ENCODE results near the gene KRTAP5-8. TPM values are rescaled to one million over a fixed set of nuclear protein-coding genes. Genes with fewer than 3 reads are reported as not detected.
"Not testable (repeated sequence)": the region's sequence is repeated elsewhere in the genome, so short reads cannot be mapped to it uniquely, and the experiment has no call there.

Gene KRTAP5-8, protein sequence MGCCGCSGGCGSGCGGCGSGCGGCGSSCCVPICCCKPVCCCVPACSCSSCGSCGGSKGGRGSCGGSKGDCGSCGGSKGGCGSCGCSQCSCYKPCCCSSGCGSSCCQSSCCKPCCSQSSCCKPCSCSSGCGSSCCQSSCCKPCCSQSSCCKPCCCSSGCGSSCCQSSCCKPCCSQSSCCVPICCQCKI
- 0.20 TPM for polyA plus RNA-seq (2013)

DNA sequence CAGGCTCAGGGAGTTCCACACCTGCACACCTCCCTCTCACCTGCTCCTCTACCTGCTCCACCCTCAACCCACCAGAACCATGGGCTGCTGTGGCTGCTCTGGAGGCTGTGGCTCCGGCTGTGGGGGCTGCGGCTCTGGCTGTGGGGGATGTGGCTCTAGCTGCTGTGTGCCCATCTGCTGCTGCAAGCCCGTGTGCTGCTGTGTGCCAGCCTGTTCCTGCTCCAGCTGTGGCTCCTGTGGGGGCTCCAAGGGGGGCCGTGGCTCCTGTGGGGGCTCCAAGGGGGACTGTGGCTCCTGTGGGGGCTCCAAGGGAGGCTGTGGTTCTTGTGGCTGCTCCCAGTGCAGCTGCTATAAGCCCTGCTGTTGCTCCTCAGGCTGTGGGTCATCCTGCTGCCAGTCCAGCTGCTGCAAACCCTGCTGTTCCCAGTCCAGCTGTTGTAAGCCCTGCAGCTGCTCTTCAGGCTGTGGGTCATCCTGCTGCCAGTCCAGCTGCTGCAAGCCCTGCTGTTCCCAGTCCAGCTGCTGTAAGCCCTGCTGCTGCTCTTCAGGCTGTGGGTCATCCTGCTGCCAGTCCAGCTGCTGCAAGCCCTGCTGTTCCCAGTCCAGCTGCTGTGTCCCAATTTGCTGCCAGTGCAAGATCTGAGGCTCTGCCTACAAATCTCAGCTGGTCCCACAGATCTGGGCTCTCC, at the start of gene KRTAP5-8:
TSS of gene KRTAP5-8 (plus strand) at position 49 of the 689 bp plus-strand sequence. CDS start at position 80, 31 bp downstream.
- H3K4me3 ChIP-seq (ENCODE audit: control insufficient read depth in 1 of 7, extremely low read depth in 1 of 7, insufficient read depth in 4 of 7, low read depth in 2 of 7, low read length in 6 of 7); H3K27me3 ChIP-seq (replicated peaks in 2 of 5; ENCODE audit: control insufficient read depth in 4 of 5, insufficient read depth in 5 of 5, low read length in 4 of 5); CTCF ChIA-PET; H3K36me3 ChIP-seq (ENCODE audit: control insufficient read depth in 4 of 4, insufficient read depth in 4 of 4, low read length in 3 of 4); H3K27ac ChIP-seq (ENCODE audit: insufficient read depth in 1 of 2, low read depth in 1 of 2, low read length in 2 of 2, poor library complexity in 1 of 2, severe bottlenecking in 2 of 2); POLR2A ChIA-PET; H3K9me3 ChIP-seq (ENCODE audit: control extremely low read depth in 1 of 5, control insufficient read depth in 4 of 5, insufficient read depth in 2 of 5, low read depth in 1 of 5, low read length in 4 of 5); DNase-seq: not testable (repeated sequence)
- peaks cover 0 to 16% (median 8%) of the 10 kb centered on the region in 4 experiments for H3K4me1 ChIP-seq (ENCODE audit: control extremely low read depth in 1 of 4, control insufficient read depth in 4 of 4, insufficient read depth in 4 of 4, low read length in 3 of 4)
- 52% methylated on average over 4 of the region's 4 CpGs for WGBS (ENCODE audit: insufficient coverage)

DNA sequence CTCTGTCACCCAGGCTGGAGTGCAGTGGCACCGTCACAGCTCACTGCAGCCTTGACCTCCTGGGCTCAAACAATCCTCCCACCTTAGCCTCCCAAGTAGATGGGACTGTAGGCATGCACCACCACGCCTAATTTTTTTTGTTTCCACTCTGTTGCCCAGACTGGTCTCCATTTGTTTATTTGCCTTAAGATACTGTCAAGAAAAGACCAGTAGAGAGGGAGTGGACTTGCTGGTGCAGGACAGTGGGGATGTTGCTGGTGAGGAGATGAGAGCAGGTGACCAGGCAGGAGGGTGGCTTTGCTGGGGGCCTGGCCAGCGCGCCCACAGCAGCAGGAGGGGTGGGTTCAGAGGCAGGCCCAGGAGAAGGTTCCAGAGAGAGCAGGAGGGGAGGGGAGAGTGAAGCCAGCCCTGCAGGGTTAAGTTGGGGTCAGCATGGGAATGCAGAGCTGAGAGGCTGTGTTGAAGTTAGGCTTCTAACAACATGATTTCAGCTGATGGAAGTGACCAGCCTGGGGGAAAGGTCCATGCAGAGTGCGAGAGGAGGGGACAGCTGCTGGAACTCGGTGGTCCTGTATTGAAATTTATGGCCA, 49.0 kb upstream of the KRTAP5-8 start:
- peaks cover 9 to 82% (median 62%) of the 10 kb centered on the region in 4 experiments for H3K36me3 ChIP-seq (ENCODE audit: control insufficient read depth in 4 of 4, insufficient read depth in 4 of 4, low read length in 3 of 4)
- CTCF ChIA-PET, result no interaction called here
- no peaks in the 10 kb centered on the region for H3K27me3 ChIP-seq (replicated peaks in 2 of 5; ENCODE audit: control insufficient read depth in 4 of 5, insufficient read depth in 5 of 5, low read length in 4 of 5)
- no peaks in the 10 kb centered on the region for H3K4me1 ChIP-seq (ENCODE audit: control extremely low read depth in 1 of 4, control insufficient read depth in 4 of 4, insufficient read depth in 4 of 4, low read length in 3 of 4)
- 100% methylated on average over 6 of the region's 6 CpGs for WGBS (ENCODE audit: insufficient coverage)
- no peaks in the 10 kb centered on the region for H3K9me3 ChIP-seq (ENCODE audit: control extremely low read depth in 1 of 5, control insufficient read depth in 4 of 5, insufficient read depth in 2 of 5, low read depth in 1 of 5, low read length in 4 of 5)
- POLR2A ChIA-PET, result no interaction called here
- no peak overlapping the region for H3K4me3 ChIP-seq (ENCODE audit: control insufficient read depth in 1 of 7, extremely low read depth in 1 of 7, insufficient read depth in 4 of 7, low read depth in 2 of 7, low read length in 6 of 7)
- DNase-seq, result no peak
- no peak overlapping the region for H3K27ac ChIP-seq (ENCODE audit: insufficient read depth in 1 of 2, low read depth in 1 of 2, low read length in 2 of 2, poor library complexity in 1 of 2, severe bottlenecking in 2 of 2)

DNA sequence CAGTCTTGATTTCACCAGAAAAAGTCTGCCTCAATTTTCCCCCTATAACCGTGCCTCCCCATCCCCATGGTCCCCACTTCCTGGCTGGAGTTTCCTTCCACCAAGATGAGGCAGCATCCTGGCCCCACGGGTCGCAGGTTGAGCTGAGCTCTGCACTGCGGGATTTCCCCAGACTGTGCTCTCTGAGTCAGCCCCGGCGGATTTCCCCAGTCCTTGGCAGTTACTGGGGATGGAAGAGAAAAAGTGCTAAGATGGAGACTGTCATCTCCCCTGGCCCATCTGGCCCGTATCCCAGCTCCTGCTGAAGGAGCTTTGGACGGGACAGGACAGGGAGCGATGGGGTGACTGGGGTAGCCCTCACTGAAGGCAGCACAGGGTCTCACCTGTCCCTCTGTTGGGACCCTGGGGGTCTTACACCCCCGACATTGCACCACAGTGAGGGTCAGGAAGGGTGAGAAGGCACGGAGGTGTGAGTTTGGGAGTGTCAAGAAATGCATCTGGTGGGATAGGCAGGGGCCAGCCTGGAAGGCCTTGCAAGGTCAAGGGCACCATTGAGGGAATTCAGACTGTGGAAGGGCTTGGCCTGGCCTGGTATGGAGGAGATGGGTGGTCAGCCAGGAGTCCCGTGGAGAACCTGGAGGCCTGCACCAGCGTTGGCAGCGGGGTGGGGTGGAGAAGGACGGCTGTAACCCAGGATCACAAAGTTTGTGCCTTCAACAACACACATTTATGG, 48.3 kb upstream of the KRTAP5-8 start:
- ChIA-PET POLR2A (no interaction called here), CTCF (no interaction called here)
- Histone ChIP-seq H3K4me1 (ENCODE audit: control extremely low read depth in 1 of 4, control insufficient read depth in 4 of 4, insufficient read depth in 4 of 4, low read length in 3 of 4) (no peaks in the 10 kb centered on the region), H3K27me3 (replicated peaks in 2 of 5; ENCODE audit: control insufficient read depth in 4 of 5, insufficient read depth in 5 of 5, low read length in 4 of 5) (no peaks in the 10 kb centered on the region), H3K4me3 (ENCODE audit: control insufficient read depth in 1 of 7, extremely low read depth in 1 of 7, insufficient read depth in 4 of 7, low read depth in 2 of 7, low read length in 6 of 7) (no peak overlapping the region), H3K36me3 (ENCODE audit: control insufficient read depth in 4 of 4, insufficient read depth in 4 of 4, low read length in 3 of 4) (peaks cover 6 to 82% (median 60%) of the 10 kb centered on the region in 4 experiments), H3K9me3 (ENCODE audit: control extremely low read depth in 1 of 5, control insufficient read depth in 4 of 5, insufficient read depth in 2 of 5, low read depth in 1 of 5, low read length in 4 of 5) (no peaks in the 10 kb centered on the region), H3K27ac (ENCODE audit: insufficient read depth in 1 of 2, low read depth in 1 of 2, low read length in 2 of 2, poor library complexity in 1 of 2, severe bottlenecking in 2 of 2) (no peak overlapping the region)
- no peak for DNase-seq
- WGBS (ENCODE audit: insufficient coverage), result 83% methylated on average over 9 of the region's 15 CpGs

DNA sequence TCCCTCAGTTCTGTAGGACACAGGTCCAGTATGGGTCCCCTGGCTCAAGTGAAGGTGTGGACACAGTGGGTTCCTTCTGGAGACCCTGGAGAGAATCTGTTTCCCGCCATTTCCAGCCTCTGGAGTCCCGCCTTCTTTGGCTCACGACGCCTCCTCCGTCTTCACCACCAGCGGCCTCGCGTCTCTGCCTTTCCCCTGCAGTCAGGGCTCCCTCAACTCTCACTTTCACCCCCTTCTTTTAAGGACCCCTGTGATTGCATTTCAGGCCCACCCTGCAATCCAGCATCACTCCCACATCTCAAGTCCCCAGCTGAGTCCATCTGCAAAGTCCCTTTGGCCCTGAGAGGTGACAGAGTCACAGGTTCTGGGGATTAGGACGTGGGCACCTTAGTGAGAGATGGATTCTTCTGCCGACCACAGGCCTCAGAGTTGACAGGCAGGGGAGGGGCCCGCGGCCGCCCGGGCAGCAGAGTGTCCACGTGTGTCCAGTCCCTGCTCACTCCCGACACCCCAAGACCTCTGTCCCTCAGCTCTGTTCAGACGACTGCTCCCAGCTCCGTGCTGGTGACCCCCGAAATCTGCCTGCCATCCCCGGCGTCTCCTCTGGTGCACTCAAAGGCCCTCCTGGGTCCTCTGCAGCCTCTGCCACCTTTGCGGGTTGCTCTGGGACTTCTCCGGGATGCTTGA, 47.6 kb upstream of the KRTAP5-8 start:
- POLR2A ChIA-PET, result no interaction called here
- CTCF ChIA-PET, result no interaction called here
- Histone ChIP-seq H3K9me3 (ENCODE audit: control extremely low read depth in 1 of 5, control insufficient read depth in 4 of 5, insufficient read depth in 2 of 5, low read depth in 1 of 5, low read length in 4 of 5) (no peaks in the 10 kb centered on the region), H3K4me3 (ENCODE audit: control insufficient read depth in 1 of 7, extremely low read depth in 1 of 7, insufficient read depth in 4 of 7, low read depth in 2 of 7, low read length in 6 of 7) (no peak overlapping the region), H3K36me3 (ENCODE audit: control insufficient read depth in 4 of 4, insufficient read depth in 4 of 4, low read length in 3 of 4) (peaks cover 6 to 77% (median 55%) of the 10 kb centered on the region in 4 experiments), H3K27ac (ENCODE audit: insufficient read depth in 1 of 2, low read depth in 1 of 2, low read length in 2 of 2, poor library complexity in 1 of 2, severe bottlenecking in 2 of 2) (no peak overlapping the region), H3K4me1 (ENCODE audit: control extremely low read depth in 1 of 4, control insufficient read depth in 4 of 4, insufficient read depth in 4 of 4, low read length in 3 of 4) (no peaks in the 10 kb centered on the region), H3K27me3 (replicated peaks in 2 of 5; ENCODE audit: control insufficient read depth in 4 of 5, insufficient read depth in 5 of 5, low read length in 4 of 5) (no peaks in the 10 kb centered on the region)
- 95% methylated on average over 21 of the region's 23 CpGs for WGBS (ENCODE audit: insufficient coverage)
- no peak for DNase-seq

DNA sequence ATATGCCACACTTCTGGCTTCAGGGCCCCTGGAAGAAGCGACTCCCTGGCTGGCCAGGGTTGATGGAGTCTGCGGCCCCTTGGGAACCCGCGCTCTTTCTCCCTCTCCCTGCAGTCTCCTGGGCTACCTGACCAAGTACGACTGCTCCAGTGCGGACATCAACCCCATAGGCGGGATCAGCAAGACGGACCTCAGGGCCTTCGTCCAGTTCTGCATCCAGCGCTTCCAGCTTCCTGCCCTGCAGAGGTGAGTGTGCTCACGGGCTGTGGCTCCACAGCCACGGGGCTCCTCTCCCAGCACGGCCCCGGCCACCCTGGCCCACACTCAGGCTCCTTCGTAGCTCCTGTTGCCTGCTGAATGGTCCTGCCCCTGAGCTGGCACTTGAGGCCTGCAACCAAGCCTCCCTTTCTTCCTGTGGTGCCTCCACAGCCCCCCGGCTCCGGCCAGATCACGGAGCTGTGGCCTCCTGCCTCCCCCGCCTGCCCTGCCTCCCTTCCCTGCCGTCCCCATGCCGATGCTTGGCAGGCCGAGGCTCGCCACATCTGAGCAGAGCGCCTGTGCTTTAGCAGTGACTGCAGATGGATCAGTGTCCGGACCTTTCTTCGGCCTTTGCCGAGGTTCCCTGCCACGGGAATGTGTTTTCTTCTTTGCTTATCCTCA, 47.0 kb upstream of the KRTAP5-8 start:
- DNase-seq, result no peak
- no peaks in the 10 kb centered on the region for H3K4me1 ChIP-seq (ENCODE audit: control extremely low read depth in 1 of 4, control insufficient read depth in 4 of 4, insufficient read depth in 4 of 4, low read length in 3 of 4)
- 94% methylated on average over 27 of the region's 28 CpGs for WGBS (ENCODE audit: insufficient coverage)
- H3K4me3 ChIP-seq (ENCODE audit: control insufficient read depth in 1 of 7, extremely low read depth in 1 of 7, insufficient read depth in 4 of 7, low read depth in 2 of 7, low read length in 6 of 7), result no peak overlapping the region
- CTCF ChIA-PET, result no interaction called here
- POLR2A ChIA-PET, result no interaction called here
- H3K27me3 ChIP-seq (replicated peaks in 2 of 5; ENCODE audit: control insufficient read depth in 4 of 5, insufficient read depth in 5 of 5, low read length in 4 of 5), result no peaks in the 10 kb centered on the region
- H3K9me3 ChIP-seq (ENCODE audit: control extremely low read depth in 1 of 5, control insufficient read depth in 4 of 5, insufficient read depth in 2 of 5, low read depth in 1 of 5, low read length in 4 of 5), result no peaks in the 10 kb centered on the region
- H3K27ac ChIP-seq (ENCODE audit: insufficient read depth in 1 of 2, low read depth in 1 of 2, low read length in 2 of 2, poor library complexity in 1 of 2, severe bottlenecking in 2 of 2), result no peak overlapping the region
- H3K36me3 ChIP-seq (ENCODE audit: control insufficient read depth in 4 of 4, insufficient read depth in 4 of 4, low read length in 3 of 4), result peaks cover 7 to 77% (median 54%) of the 10 kb centered on the region in 4 experiments

DNA sequence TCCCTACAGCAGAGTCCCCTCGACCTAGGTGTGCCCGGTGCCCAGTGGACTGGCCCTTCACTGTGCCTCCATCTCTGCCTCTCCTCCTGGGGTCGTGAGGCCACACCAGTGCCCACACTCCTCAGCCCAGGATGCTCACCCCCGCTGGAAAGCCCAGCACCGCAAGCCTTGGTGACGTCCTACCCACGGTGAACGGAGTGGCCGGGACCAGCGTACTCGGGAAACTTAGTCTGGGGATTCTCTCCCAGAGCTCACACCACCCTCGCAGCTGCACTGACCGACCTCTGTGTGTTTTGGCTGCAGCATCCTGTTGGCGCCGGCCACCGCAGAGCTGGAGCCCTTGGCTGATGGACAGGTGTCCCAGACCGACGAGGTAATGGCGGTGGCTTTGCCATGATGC, 46.3 kb upstream of the KRTAP5-8 start:
- H3K36me3 ChIP-seq (ENCODE audit: control insufficient read depth in 4 of 4, insufficient read depth in 4 of 4, low read length in 3 of 4), result peaks cover 14 to 77% (median 54%) of the 10 kb centered on the region in 4 experiments
- H3K4me1 ChIP-seq (ENCODE audit: control extremely low read depth in 1 of 4, control insufficient read depth in 4 of 4, insufficient read depth in 4 of 4, low read length in 3 of 4), result no peaks in the 10 kb centered on the region
- H3K4me3 ChIP-seq (ENCODE audit: control insufficient read depth in 1 of 7, extremely low read depth in 1 of 7, insufficient read depth in 4 of 7, low read depth in 2 of 7, low read length in 6 of 7), result no peak overlapping the region
- H3K27ac ChIP-seq (ENCODE audit: insufficient read depth in 1 of 2, low read depth in 1 of 2, low read length in 2 of 2, poor library complexity in 1 of 2, severe bottlenecking in 2 of 2), result no peak overlapping the region
- no peak for DNase-seq
- ChIA-PET POLR2A (no interaction called here), CTCF (no interaction called here)
- 98% methylated on average over 19 of the region's 19 CpGs for WGBS (ENCODE audit: insufficient coverage)
- no peaks in the 10 kb centered on the region for H3K27me3 ChIP-seq (replicated peaks in 2 of 5; ENCODE audit: control insufficient read depth in 4 of 5, insufficient read depth in 5 of 5, low read length in 4 of 5)
- no peaks in the 10 kb centered on the region for H3K9me3 ChIP-seq (ENCODE audit: control extremely low read depth in 1 of 5, control insufficient read depth in 4 of 5, insufficient read depth in 2 of 5, low read depth in 1 of 5, low read length in 4 of 5)

Measured in common myeloid progenitor, CD34-positive (primary cell).